GM18909 (cell line): ENCODE measurements around the gene THBS2.
A peak's percentile ranks its signal among the peaks of the same experiment; 100 is the strongest.
"Not testable (repeated sequence)": the region's sequence is repeated elsewhere in the genome, so short reads cannot be mapped to it uniquely, and the experiment has no call there.

Experiments
- ATAC-seq: cut with Tn5 transposase; IDR thresholded peaks from one replicate; pipeline ENCODE4 v1.9.1; 2021; ENCODE audit warnings: mild to moderate bottlenecking; ENCODE audit not compliant: unreplicated experiment, poor library complexity

The THBS2 gene

GRCh38 chr6:169214789-169215188 lies 38.9 kb downstream of the THBS2 start:
- not testable (repeated sequence) for ATAC-seq

DNA sequence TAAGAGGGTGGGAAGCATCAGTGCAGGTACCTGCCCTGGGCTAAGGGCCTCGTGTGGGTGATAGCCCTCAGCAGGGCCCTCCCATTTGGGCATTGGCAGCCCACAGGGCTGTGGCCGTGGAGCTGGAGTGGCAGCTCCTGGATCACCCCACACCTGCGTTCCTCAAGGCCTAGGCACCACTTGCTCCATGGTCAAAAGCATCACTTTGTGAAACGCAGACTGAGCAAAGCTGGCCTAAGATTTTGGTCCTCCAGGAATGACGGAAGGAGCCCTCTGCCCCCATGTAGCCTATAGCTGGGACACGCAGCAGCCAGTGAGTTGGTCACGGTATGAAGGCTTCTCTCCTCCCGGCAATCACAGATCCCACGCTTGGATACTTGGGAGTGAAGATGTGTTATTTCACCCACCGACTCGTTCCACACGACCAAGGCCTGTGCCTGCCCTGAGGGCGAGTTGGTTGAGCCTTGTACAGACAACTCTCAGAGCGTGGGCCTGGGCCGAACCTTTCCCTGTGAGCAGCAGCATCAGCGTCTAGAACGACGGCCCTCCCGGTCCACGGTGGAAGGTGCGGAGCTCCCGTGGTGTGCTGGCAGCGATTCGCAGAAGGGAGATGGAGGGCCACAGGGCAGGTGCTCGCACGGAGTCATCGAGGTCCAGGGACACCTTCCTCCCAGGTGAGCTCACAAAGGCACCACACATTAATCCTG lies 39.7 kb downstream of the THBS2 start:
- no peak for ATAC-seq

DNA sequence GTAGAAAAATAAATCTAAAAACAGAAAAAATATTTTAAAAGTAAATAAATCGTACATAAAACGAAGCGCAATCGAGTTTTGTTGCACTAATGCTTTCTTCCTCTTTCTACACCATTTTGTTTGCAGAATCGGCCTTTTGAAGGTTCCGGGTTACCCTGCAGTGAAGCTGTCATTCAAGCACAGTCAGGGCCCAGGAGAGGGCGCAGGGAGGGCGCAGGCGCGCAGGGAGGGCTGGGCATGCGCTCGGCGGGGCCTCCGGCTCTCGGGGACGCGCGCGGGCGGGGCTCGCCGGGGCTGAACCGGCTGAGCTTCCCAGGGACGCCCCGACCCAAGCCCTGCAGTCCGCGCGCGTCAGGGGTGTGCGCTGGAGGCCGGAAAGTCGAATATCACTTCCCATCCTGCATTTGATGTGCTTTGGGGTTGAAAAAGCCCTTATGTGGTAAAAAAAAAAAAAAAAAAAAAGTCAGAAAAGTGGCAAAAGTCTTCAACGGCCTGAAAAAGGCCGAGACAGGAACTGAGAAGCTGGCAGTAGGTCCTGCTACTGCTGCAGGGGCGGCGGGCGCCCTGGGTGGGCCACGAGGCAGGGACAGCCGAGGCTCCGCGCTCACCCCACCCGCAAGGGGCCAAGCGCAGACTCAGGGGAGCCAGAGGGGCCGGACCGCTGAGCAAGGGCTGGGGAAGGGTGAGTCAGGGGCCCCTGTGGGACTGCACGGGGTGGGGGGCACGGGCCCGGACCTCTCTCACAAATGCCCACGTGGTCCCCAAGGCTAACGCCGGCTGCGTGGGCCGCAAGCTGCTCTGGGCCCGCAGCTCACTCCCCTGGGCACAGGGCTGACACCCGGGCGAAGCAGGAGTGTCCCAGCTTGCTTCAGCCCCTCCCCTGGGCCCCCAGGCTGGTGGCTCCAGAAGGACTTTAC lies 40.5 kb downstream of the THBS2 start:
- ATAC-seq: peak; percentile 99

DNA sequence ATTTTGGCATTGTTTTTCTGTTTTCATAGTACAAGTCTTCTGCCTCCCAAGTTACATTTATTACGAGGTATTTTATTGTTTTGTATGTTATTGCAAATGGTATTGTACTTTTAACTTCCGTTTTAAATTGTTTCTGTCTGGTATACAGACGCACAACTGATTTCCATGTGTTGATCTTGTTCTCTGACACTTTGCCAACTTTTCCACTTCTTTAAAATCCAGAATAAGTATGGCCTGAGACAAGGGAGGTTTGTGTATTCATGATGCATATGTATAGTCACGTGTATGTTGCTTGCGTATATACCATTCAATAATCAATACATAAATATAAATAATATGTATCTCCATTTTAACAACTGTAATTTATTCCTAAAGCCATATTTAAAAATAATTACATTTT lies 41.2 kb downstream of the THBS2 start:
- no peak for ATAC-seq

- ATAC-seq: no peak
Observed at GRCh38 chr6:169211881-169212280, 41.8 kb downstream of the THBS2 start.

DNA sequence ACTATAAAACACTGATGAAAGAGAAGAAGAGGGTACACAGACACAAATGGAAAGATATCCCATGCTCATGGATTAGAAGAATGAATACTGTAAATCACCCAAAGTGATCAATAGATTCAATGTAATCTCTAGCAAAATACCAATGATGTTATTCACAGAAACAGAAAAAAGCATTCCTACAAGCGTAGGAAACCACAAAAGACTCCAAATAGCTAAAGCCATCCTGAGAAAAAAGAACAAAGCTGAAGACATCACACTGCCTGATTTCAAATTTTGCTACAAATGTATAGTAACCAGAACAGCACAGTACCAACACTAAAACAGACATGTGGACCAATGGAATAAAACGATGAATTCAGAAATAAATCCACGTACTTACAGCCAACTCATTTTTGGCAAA lies 43.0 kb downstream of the THBS2 start:
- ATAC-seq: no peak

- ATAC-seq: no peak
Observed at GRCh38 chr6:169208011-169208410, 45.6 kb downstream of the THBS2 start.

DNA sequence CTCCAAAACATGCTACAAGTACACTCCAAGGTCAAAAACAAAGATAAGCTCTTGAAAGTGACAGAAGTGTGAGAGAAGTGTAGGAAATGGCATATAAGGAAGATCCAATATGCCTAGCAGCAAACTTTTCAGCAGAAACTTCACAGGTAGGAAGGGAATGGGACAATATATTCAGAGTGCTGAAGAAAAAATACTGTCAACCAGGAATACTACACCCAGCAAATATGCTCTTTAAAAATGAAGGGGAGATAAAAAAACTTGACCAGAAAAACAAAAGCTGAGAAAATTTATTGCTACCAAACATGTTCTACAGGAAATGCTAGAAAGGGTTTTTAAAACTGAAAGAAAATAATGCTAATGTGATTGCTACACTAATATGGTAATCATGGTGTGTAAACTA lies 46.2 kb downstream of the THBS2 start:
- ATAC-seq: no peak

DNA sequence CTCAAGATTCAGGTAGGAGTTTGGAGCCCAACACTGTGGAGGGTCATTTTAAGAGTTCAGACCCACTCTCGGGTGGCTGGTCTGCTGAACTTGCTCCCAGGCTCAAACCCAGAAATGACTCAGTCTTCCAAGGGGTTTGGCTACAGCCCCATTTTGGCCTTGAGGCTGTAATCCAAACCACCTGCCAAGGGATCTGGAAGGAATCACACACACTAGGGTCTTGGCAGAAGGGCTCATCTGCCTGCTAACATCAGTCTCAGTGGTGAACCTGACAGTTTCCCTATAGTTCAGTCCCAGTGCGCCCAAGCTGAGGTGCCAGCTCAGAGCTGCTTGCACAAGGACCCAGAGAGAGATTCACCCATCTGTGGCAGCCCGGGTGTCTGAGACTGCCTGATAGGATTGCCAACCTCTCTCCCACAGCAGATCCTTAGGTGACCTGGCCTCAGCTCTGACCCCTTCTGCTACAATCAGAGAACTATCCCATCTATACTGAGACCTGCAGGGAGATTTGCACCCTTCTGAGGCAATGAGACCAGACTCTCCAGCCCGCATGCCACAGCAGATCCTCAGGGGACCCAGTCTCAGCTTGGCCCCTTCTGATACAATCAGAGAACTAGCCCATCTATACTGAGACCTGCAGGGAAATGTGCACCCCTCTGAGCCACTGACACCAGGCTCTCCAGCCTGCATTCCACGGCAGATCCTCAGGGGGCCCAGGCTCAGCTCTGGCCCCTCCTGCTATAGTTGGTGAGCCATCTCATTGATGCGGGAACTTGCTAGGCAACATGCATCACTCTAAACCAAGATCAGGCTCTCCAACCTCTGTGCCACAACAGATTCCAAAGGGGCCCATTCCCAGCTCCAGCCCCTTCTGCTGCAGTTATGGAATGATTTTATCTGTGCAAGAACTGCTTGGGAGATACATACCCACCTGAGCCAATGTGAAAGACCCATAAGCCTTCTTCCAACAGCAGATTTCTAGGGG lies 48.2 kb downstream of the THBS2 start:
- no peak for ATAC-seq

DNA sequence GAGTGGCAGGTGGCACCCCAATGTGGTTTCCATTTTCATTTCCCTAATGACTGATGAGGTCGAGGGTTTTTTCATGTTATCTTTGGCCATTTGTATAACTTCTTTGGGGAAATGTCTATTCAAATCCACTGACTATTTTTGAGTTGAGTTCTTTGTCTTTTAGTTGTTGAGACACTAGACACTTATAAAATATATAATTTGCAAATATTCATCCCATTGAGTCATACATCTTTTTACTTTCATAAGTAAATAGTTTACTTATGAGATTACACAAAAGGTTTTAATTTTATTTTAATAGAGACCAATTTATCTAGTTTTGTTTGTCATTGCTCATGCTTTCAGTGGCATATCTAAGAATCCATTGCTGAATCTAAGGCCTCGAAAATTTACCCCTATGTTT lies 49.5 kb downstream of the THBS2 start:
- no peak for ATAC-seq

DNA sequence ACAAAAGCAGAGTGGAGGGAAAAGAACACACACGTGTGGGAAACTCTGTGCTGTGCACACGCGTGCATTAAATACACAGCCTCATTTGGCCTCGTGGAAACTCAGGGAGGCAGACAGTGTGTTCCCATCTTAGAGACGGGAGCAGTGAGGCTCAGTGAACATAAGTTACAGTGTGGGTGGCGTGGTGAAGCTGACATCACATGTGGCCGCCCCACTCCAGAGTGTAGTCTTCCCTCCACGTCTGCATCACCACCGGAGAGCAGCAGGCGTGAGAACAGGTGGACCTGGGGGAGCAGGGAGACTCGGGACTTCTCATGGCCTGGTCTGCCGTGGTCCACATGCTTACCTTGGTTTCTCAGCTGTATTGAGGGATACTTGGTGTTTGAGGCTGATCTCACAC lies 51.7 kb downstream of the THBS2 start:
- ATAC-seq: no peak

- no peak for ATAC-seq
Observed at GRCh38 chr6:169200893-169201514, 52.6 kb downstream of the THBS2 start.

DNA sequence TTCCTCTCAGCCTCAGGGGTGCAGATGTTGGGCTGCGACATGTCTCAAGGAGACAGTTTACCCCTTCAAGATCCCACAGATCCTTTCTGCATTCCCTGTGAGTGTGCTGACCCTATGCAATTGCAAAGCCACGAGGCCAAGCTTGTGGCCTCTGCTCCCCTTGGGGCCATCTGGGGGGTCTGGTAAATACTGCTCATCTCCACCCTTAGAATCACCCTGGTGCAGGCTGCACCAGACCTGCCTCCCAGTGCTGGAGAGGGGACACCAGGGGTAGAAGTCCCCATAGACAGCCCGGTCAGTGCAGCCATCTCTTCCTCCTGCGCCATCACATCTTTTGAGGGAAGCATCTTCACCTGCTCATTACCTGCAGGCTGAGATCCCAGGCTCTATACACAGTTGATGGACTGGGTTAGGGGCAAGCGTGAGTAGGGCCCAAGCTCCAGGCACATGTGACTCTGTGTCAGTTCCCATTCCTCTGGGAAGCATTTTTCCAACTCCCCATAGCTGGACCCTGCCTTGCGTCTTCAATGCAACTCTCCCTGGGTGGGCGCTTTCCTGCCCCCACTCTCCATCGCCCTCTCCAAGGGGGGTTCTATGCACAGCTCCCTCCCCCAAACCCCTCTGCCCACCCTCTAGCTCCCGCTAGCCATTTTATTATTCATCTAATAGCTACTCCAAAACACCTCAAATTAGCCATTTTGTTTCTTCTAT lies 53.9 kb downstream of the THBS2 start:
- no peak for ATAC-seq

DNA sequence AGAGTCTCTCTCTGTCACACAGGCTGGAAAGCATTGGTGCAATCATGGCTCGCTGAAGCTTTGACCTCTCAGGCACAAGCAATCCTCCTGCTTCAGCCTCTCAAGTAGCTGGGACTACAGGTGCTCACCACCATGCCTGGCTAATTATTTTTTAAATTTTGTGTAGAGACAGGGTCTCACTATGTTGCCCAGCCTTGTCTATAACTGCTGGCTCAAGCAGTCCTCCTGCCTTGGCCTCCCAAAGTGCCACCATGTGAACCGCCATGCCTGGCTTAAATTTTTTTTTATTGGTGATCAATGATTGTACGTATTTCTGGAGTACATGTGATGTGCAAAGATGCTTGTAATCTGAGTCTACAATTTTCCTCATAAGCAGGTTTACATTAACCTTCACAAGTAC lies 54.8 kb downstream of the THBS2 start:
- no peak for ATAC-seq

- ATAC-seq: not testable (repeated sequence)
Observed at GRCh38 chr6:169197929-169198328, 55.7 kb downstream of the THBS2 start.

DNA sequence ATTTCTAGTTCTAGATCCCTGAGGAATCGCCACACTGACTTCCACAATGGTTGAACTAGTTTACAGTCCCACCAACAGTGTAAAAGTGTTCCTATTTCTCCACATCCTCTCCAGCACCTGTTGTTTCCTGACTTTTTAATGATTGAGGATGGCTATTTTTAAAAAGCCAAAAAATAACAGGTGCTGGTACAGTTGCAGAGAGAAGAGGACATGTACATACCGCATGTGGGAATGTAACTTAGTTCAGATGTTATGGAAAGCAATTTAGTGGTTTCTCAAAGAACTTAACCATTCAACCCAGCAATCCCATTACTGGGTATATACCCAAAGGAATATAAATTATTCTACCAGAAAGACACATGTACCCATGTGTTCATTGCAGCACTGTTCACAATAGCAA lies 57.4 kb downstream of the THBS2 start:
- not testable (repeated sequence) for ATAC-seq

GRCh38 chr6:169194737-169195136 lies 58.9 kb downstream of the THBS2 start:
- ATAC-seq: no peak

GRCh38 chr6:169190970-169191369 lies 62.7 kb downstream of the THBS2 start:
- no peak for ATAC-seq

DNA sequence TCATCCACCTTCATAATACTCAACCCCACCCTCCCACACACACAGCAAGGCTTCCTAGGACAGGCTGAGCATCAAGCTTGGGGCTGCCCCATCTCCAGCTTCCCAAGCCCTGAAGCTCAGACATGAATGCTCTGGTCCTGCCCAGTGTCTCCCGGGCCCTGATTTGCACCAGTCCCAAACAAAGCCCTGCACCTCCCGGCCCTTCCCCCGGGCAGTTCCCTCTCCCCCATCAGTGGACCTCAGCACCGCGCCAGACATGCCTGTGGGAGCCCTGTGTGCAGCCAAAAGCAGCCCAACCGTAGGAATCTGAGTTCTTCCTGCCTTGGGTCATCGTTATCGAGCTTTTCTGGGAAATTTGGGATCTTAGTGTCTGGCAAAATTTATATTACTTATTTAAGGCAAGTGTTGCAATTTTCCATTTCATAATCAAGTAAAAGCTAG lies 63.5 kb downstream of the THBS2 start:
- no peak for ATAC-seq
